Activated T-cell treated with anti-CD3 and anti-CD28 coated beads, Interleukin-2, amount 50 U/mL, for 24 hours (primary cell): ENCODE data around the gene SDF4.
A peak's percentile ranks its signal among the peaks of the same experiment; 100 is the strongest.
"Not testable (repeated sequence)": the region's sequence is repeated elsewhere in the genome, so short reads cannot be mapped to it uniquely, and the experiment has no call there.

Source experiments
- DNase-seq: peaks from one replicate; pipeline ENCODE4 v3.0.0-alpha.2; 2020
- H3K27ac Mint-ChIP-seq: 2 replicates; pipeline ENCODE4 v1.8.0; 2020; ENCODE audit warnings: mild to moderate bottlenecking, mixed read lengths
- H3K27me3 Mint-ChIP-seq: 2 replicates; pipeline ENCODE4 v1.8.0; 2020; ENCODE audit warnings: mixed read lengths
- H3K36me3 Mint-ChIP-seq: 2 replicates; pipeline ENCODE4 v1.8.0; 2020; ENCODE audit warnings: low read depth, mixed read lengths
- H3K4me1 Mint-ChIP-seq: 2 replicates; pipeline ENCODE4 v1.8.0; 2020; ENCODE audit warnings: low read depth, mixed read lengths
- H3K4me3 Mint-ChIP-seq: 2 replicates; pipeline ENCODE4 v1.8.0; 2020; ENCODE audit warnings: mild to moderate bottlenecking, moderate library complexity, mixed read lengths
- H3K9me3 Mint-ChIP-seq: 2 replicates; pipeline ENCODE4 v1.8.0; 2020; ENCODE audit warnings: mixed read lengths

The SDF4 gene

GRCh38 chr1:1253314-1253713 lies 21.5 kb upstream of the SDF4 start:
- peaks cover 17% of the 10 kb centered on the region for H3K4me1 Mint-ChIP-seq
- DNase-seq: no peak
- peak overlapping the region; percentile 54 for H3K27ac Mint-ChIP-seq
- H3K9me3 Mint-ChIP-seq: no peaks in the 10 kb centered on the region
- H3K4me3 Mint-ChIP-seq: no peak overlapping the region
- peaks cover 64% of the 10 kb centered on the region for H3K36me3 Mint-ChIP-seq
- H3K27me3 Mint-ChIP-seq: no peaks in the 10 kb centered on the region

GRCh38 chr1:1250786-1251284 lies 19.0 kb upstream of the SDF4 start:
- Mint-ChIP-seq H3K4me3 (peak overlapping the region; percentile 32), H3K27ac (peak overlapping the region; percentile 94), H3K9me3 (no peaks in the 10 kb centered on the region), H3K36me3 (peaks cover 43% of the 10 kb centered on the region), H3K27me3 (peaks cover 2% of the 10 kb centered on the region), H3K4me1 (peaks cover 17% of the 10 kb centered on the region)
- DNase-seq: peak; percentile 82

GRCh38 chr1:1248009-1248913 lies 16.5 kb upstream of the SDF4 start:
- H3K27me3 Mint-ChIP-seq, H3K4me3 Mint-ChIP-seq, H3K9me3 Mint-ChIP-seq, H3K27ac Mint-ChIP-seq, DNase-seq: not testable (repeated sequence)
- H3K4me1 Mint-ChIP-seq: peaks cover 17% of the 10 kb centered on the region
- H3K36me3 Mint-ChIP-seq: peaks cover 23% of the 10 kb centered on the region

DNA sequence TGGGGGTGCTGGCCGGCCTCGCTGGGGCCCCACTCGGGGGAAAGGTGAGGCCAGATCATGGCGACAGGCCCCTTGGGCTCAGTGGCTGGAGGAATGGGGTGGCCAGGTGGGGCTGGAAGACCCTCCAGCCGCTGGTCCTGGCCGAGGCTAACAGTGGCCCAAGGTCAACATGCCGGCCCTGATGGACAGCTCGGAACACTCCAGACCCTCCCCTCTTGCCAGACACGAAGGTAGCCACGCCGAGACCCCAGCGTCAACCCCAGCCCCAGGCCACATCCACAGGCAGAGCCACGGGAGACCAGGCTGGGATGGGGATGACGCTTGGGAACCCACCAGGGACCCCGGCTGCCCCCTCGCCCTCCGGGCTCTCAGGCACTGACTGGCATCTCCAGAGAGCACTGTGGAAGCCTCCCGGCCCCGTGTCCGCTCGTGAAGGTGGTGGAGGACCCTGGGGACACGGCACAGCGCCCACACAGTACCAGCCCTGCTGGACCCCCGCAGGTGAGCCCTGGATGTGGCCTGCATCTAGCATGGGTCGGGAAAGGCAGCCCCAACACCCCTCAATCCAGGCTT lies 15.6 kb upstream of the SDF4 start:
- Mint-ChIP-seq H3K27ac (no peak overlapping the region), H3K4me3 (no peak overlapping the region), H3K36me3 (peaks cover 14% of the 10 kb centered on the region), H3K27me3 (peaks cover 3% of the 10 kb centered on the region), H3K9me3 (no peaks in the 10 kb centered on the region), H3K4me1 (peaks cover 17% of the 10 kb centered on the region)
- no peak for DNase-seq

DNA sequence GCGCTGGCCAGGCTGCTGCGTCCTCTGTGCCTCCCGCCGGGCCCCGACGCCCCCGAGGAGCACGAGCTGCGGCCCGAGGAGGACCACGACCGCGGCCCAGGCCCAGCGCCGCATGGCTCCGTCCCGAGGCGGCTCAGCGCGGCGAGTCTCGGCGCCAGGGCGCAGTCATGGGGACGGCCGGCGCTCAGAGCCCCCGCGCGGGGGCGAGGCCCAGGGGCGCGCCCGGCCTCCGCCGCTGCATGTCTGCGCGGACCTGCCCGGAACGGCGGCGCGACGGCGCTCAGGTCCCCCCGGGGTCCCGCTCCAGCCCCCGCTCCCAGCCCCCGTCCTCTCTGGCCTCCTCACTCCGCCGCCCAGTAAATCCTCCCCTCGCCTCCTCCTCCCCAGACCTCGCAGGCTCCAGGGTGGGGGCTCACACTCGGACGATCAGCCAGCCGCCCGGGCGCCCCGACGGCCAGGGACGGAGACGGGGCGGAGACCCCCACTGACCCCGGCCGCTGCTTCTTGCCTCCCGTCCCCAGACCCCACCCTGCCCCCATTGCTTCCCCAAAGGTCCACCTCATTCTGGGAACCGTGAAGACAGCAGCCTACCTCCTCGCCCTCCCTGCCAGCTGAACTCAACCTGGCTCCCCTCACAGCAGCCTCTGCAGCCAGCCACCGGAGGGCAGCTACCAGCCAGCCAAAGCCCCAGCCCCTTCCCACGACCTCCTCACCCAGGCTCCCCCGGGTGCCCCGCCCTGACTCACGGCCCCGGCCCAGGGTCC lies 15.0 kb upstream of the SDF4 start, which contains the start of gene C1QTNF12:
C1QTNF12 (minus strand) TSS at position 146 of the 764 bp plus-strand sequence; CDS start at position 114, 32 bp downstream.
- Mint-ChIP-seq H3K4me3 (no peak within 1 kb of the TSS), H3K4me1 (peaks cover 17% of the 10 kb centered on the region), H3K36me3 (peaks cover 8% of the 10 kb centered on the region), H3K27me3 (peaks cover 3% of the 10 kb centered on the region), H3K9me3 (no peaks in the 10 kb centered on the region), H3K27ac (no peak within 1 kb of the TSS)
- no peak for DNase-seq

GRCh38 chr1:1245817-1246576 lies 14.2 kb upstream of the SDF4 start:
- Mint-ChIP-seq H3K36me3 (peaks cover 4% of the 10 kb centered on the region), H3K4me3 (no peak overlapping the region), H3K27me3 (peaks cover 3% of the 10 kb centered on the region), H3K27ac (no peak overlapping the region), H3K9me3 (no peaks in the 10 kb centered on the region), H3K4me1 (peaks cover 14% of the 10 kb centered on the region)
- DNase-seq: no peak

GRCh38 chr1:1245178-1245816 lies 13.5 kb upstream of the SDF4 start:
- H3K27ac Mint-ChIP-seq: no peak overlapping the region
- H3K9me3 Mint-ChIP-seq: no peaks in the 10 kb centered on the region
- peaks cover 3% of the 10 kb centered on the region for H3K27me3 Mint-ChIP-seq
- no peak for DNase-seq
- peaks cover 8% of the 10 kb centered on the region for H3K4me1 Mint-ChIP-seq
- peaks cover 2% of the 10 kb centered on the region for H3K36me3 Mint-ChIP-seq
- no peak overlapping the region for H3K4me3 Mint-ChIP-seq

DNA sequence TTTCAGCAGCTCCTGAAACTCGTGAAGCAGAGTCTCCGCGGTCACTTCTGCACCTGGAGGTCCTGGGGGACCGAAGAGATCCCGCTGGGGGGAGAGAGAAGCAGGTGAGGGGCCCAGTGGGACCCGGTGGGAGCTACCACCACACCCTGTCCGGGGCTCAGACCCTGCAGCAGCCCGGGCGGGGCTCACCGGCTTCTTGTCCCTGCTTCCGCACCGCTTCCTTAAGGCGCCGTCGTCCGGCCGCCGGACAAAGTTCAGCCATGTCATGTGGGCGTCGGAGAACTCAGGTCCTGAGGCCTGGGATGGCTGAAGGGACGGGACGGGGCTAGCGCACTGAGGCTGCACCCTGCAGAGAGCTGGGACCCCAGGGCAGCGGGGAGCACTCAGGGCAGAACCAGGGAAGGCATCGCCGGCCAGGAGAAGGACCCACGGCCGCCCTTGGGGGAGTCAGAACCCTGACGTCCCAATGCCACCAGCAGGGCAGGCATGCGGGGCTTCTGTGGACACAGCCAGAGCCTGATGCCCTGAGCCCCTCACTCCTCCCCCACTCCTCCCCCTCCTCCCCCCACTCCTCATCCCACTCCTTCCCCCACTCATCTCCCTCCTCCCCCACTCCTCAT lies 12.5 kb upstream of the SDF4 start:
- Mint-ChIP-seq H3K9me3 (no peaks in the 10 kb centered on the region), H3K27me3 (peaks cover 3% of the 10 kb centered on the region), H3K36me3 (no peaks in the 10 kb centered on the region), H3K4me1 (no peaks in the 10 kb centered on the region), H3K4me3 (no peak overlapping the region), H3K27ac (no peak overlapping the region)
- no peak for DNase-seq

DNA sequence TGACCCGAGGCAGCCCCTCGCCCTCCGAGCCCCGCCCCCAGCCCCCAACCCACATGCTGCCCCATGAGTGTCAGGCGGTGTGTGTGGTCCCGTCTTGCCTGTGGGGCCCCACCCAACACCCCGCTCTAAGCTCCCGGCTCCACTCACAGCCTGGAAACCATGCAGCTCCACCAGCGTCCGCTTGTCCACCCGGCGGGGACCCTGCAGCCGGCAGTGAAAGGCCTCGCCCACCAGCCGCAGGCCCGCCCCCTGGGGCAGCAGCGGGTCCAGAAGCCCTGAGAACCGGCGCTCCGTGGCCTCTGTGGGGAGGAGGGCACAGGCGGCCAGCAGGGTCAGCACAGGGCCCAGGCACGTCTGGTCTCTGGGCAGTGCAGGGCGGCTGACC lies 12.0 kb upstream of the SDF4 start:
- Mint-ChIP-seq H3K4me3 (no peak overlapping the region), H3K27ac (no peak overlapping the region), H3K9me3 (no peaks in the 10 kb centered on the region), H3K36me3 (no peaks in the 10 kb centered on the region), H3K27me3 (peaks cover 3% of the 10 kb centered on the region), H3K4me1 (no peaks in the 10 kb centered on the region)
- no peak for DNase-seq

DNA sequence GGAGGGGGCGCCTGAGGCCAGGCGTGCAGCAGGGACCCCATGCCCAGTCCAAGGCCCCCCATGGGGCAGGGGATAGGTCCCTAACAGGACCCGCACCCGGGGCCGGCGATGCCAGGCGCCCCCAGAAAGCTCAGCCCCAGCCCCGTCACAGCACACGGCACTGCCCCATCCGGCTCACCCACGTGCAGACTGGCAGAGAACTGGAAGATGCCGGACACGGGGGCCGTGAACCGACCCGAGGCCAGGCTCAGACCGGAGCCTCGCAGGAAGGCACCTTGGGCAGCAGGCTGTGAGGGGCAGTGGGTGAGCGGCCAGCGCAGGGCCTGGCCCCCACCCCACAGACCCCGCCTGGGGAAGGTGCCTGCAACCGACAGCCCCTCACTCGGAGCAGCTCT lies 11.5 kb upstream of the SDF4 start:
- DNase-seq: no peak
- Mint-ChIP-seq H3K4me3 (no peak overlapping the region), H3K27ac (no peak overlapping the region), H3K27me3 (peaks cover 3% of the 10 kb centered on the region), H3K9me3 (no peaks in the 10 kb centered on the region), H3K4me1 (no peaks in the 10 kb centered on the region), H3K36me3 (no peaks in the 10 kb centered on the region)

GRCh38 chr1:1242461-1243265 lies 10.9 kb upstream of the SDF4 start:
- H3K4me3 Mint-ChIP-seq: no peak overlapping the region

DNA sequence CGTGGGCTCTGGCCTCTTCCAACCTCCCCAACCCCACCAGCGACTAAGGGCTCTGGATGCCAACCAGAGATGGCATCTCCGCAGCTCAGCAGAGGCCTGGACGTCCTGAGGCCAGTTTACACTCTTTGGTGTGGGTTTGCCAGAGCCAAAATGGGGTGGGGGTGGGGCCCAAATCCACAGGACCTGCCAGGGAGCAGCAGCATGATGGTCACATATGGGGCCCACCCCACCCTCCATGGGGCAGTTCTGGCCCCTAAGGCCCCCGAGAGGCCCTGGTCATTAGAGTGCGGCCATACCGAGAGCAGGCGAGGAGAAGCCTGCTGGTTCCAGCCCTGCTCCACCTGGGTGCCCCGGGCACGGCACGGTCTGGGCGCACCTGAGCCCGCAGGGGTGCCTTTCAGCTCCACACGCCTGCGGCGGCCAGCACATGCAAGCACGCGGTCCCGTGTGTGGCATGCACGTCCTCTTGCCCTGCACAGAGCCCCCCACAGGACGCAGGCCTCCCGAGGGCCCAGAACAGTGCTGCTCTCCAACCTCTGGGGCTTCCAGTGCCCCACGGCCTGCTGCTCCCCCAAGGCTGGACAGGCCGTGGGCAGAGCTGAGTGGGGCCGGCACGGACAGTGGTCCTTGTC lies 9.9 kb upstream of the SDF4 start:
- no peak for DNase-seq
- no peaks in the 10 kb centered on the region for H3K9me3 Mint-ChIP-seq

More at GRCh38 chr1:1242461-1243265, 10.9 kb upstream of the SDF4 start:
- Mint-ChIP-seq H3K36me3 (no peaks in the 10 kb centered on the region), H3K27ac (no peak overlapping the region), H3K4me1 (no peaks in the 10 kb centered on the region), H3K27me3 (peaks cover 3% of the 10 kb centered on the region), H3K9me3 (no peaks in the 10 kb centered on the region)
- DNase-seq: no peak

More for the DNA sequence above, 9.9 kb upstream of the SDF4 start:
- Mint-ChIP-seq H3K4me1 (peaks cover 2% of the 10 kb centered on the region), H3K4me3 (no peak overlapping the region), H3K36me3 (no peaks in the 10 kb centered on the region), H3K27me3 (peaks cover 3% of the 10 kb centered on the region), H3K27ac (no peak overlapping the region)
